EH (cell line): Measurements from ENCODE around the gene UGT1A6.
"Not testable (repeated sequence)": the region's sequence is repeated elsewhere in the genome, so short reads cannot be mapped to it uniquely, and the experiment has no call there.

ENCODE experiments used
- DNase-seq: peaks from one replicate; pipeline ENCODE4 v3.0.0-alpha.2; 2015; ENCODE audit warnings: low read depth

UGT1A6 gene

GRCh38 chr2:233728723-233729301 is 36.1 kb downstream of the UGT1A6 start, which contains the start of gene UGT1A3:
TSS of gene UGT1A3 (plus strand) at chr2:233729042. CDS start at chr2:233729127, 85 bp downstream.
- DNase-seq, result no peak

DNA sequence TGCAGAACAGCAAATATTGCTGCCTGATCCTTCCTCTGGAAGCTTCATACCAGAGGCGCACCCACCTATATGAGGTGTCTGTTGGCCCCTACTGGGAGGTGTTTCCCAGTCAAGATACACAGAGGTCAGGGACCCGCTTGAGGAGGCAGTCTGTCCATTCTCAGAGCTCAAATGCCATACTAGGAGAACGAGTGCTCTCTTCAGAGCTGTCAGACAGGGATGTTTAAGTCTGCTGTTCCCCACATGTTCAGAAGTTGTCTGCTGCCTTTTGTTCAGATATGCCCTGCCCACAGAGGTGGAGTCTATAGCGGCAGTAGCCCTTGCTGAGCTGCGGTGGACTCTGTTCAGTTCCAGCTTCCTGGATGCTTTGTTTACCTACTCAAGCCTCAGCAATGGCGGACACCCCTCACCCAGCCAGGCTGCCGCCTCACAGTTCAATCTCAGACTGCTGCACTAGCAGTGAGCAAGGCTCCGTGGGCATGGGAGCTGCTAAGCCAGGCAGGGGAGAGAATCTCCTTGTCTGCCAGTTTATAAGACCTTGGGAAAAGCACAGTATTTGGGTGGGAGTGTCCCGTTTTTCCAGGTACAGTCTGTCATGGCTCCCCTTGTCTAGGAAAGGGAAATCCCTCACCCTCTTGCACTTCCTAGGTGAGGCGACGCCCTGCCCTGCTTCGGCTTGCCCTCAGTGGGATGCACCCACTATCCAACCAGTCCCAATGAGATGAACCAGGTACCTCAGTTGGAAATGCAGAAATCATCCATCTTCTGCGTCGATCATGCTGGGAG is 44.4 kb downstream of the UGT1A6 start:
- DNase-seq, result not testable (repeated sequence)

DNA sequence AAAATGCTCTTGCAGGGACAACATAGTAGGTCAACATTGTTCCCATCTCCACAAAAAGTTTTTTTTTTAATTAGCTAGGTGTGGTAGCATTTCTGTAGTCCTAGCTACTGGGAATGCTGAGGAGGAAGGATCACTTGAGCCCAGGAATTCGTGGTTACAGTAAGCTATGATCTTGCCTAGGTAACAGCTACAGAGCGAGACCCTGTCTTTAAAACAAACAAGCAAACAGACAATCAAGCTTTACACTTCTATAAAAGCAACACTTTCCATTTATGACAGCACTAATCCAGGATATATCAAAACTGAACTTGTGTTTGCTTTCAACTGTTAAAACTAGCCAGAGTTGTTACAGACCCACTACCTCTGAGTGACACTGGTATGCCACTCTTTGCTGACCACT is 48.2 kb downstream of the UGT1A6 start:
- no peak for DNase-seq

GRCh38 chr2:233743464-233744259 is 51.0 kb downstream of the UGT1A6 start:
- DNase-seq, result no peak

- no peak for DNase-seq
Measured at GRCh38 chr2:233745073-233745755, 52.5 kb downstream of the UGT1A6 start.

GRCh38 chr2:233745838-233746237 is 53.1 kb downstream of the UGT1A6 start:
- DNase-seq, result not testable (repeated sequence)

DNA sequence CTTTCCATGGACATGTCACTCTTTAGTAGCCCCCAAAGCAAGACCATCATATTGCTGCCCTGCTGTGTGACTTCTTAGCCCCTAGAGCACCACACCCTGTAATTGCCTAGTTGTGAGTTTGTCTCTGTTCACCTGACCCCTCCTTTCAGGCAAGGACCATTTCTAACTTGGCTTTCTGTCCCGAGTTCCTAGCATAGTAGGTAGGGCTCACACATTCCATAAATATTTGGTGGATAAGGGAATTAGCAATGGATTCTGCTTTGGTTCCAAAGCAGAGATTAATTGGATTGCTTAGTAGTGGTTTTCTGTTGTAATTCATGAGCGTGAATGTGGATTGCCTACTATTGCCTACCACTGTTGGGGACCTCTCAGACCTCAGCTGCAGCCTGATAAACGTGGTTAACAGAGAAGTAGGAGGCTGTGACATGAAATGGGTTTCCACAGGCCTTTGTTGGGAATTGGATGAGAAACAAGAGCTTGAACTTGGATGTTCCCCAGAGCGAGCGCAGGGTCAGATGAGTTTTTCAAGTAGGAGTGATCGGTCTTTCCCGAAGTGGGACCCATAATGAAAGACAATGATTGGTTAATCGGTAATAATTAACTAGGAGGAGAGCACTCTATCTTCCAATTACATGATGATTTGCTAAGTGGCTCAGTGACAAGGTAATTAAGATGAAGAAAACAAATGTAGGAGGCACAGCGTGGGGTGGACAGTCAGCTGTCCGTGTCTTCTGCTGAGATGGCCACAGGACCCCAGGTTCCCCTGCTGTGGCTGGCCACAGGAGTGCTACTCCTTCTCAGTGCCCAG is 54.0 kb downstream of the UGT1A6 start:
- DNase-seq, result peak; percentile 22

- no peak for DNase-seq
Measured at GRCh38 chr2:233747283-233747544, 54.5 kb downstream of the UGT1A6 start.

- DNase-seq, result not testable (repeated sequence)
Measured at GRCh38 chr2:233750689-233751088, 58.0 kb downstream of the UGT1A6 start.

DNA sequence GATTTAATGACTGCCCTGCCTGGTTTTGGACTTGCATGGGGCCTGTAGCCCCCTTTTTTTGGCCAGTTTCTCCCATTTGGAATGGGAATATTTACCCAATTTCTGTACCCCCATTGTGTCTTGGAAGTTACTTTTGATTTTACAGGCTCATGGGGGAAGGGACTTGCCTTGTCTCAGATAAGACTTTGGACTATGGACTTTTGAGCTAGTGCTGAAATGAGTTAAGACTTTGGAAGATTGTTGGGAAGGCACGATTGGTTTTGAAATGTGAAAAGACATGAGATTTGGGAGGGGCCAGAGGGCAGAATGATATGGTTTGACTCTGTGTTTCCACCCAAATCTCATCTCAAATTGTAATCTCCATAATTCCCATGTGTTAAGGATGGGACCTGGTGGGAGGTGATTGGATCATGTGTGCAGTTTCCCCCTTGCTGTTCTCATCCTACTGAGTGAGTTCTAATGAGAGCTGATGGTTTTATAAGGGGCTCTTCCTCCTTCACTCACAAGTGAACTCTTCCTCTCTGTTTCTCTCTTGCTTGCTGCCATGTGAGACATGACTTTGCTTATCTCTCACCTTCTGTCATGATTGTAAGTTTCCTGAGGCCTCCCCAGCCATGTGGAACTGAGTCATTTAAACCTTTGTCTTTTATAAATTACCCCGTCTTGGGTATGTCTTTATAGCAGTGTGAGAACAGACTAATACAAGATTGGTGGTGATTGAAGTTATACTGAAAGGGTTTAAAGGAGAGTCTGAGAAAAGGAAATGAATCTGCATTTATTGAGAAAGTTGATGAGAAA is 58.7 kb downstream of the UGT1A6 start:
- DNase-seq, result not testable (repeated sequence)

DNA sequence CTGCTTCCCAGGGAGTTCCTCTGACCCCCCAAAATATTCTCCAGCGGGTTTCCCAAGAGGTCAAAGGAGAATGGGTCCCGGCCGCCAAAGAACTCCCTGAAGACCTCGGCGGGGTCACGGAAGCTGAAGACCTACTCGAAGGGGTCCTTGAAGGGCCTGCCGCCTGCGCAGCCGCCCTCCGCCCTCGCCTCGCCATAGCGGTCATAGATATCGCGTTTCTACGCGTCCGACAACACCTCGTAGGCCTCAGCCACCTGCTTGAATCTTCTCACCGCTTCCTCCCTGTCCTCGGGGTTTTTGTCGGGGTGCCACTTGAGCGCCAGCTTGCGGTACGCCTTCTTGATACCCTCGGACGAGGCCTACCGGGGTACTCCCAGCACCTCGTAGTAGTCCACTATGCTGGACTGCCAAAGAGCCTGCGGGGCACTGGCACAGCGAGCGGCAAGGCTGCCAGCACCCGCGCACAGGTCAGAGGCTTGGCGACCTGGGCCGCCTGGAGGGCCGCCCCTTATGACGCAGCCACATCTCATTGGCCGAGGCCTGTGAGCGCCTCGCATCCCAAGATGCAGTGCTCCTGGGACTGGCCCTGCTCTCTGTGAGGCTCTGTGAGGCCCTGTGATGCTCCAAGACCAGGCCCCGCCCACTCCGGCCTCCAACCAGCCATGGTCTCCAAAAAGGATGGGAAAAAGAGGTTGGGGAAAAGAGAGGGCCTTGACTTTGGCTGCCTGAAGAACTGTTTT is 62.4 kb downstream of the UGT1A6 start:
- no peak for DNase-seq

- DNase-seq, result no peak
Measured at GRCh38 chr2:233756429-233757081, 63.9 kb downstream of the UGT1A6 start.

DNA sequence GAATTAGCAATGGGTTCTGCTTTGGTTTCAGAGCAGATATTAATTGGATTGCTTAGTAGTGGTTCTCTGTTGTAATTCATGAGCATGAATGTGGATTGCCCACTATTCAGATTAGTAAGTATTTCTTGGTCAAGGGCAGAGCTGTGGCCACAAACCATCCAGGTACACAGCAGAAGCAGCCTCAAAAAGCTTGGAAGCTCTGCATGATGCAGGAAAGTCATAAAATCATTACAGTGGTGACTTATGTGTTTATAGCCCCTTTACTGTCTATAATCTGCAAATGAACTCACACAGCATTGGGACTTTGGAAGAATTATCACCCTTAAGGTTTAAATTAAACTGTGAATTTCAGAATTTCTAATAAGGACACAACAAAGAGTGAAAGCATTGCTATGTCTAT is 65.5 kb downstream of the UGT1A6 start:
- DNase-seq, result no peak

DNA sequence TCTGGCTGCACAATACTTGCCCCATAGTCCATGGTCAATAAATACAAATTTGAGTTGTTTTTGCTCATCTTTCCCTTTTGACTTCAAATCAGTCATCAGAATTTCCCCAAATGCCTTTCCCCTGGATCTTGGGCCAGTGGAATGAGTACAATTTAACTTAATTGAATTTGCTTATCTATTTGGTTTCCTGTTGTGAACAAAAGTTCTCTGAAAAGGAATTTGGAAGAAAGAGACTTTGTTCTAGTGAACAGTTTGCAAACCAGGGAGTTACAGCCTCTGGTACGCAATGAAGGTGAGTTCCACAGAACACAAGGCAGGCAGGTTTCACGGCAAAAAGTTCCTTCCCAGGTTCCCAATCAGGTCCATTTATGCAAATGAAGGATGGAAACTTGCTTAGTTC is 66.2 kb downstream of the UGT1A6 start:
- peak; percentile 6 for DNase-seq

DNA sequence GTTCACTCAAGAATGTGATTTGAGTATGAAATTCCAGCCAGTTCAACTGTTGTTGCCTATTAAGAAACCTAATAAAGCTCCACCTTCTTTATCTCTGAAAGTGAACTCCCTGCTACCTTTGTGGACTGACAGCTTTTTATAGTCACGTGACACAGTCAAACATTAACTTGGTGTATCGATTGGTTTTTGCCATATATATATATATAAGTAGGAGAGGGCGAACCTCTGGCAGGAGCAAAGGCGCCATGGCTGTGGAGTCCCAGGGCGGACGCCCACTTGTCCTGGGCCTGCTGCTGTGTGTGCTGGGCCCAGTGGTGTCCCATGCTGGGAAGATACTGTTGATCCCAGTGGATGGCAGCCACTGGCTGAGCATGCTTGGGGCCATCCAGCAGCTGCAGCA is 67.4 kb downstream of the UGT1A6 start, which contains the start of gene UGT1A1:
Gene UGT1A1 (plus strand): TSS at position 228 of the 400 bp plus-strand sequence. CDS start 18 bp downstream, at position 246.
- DNase-seq, result no peak

DNA sequence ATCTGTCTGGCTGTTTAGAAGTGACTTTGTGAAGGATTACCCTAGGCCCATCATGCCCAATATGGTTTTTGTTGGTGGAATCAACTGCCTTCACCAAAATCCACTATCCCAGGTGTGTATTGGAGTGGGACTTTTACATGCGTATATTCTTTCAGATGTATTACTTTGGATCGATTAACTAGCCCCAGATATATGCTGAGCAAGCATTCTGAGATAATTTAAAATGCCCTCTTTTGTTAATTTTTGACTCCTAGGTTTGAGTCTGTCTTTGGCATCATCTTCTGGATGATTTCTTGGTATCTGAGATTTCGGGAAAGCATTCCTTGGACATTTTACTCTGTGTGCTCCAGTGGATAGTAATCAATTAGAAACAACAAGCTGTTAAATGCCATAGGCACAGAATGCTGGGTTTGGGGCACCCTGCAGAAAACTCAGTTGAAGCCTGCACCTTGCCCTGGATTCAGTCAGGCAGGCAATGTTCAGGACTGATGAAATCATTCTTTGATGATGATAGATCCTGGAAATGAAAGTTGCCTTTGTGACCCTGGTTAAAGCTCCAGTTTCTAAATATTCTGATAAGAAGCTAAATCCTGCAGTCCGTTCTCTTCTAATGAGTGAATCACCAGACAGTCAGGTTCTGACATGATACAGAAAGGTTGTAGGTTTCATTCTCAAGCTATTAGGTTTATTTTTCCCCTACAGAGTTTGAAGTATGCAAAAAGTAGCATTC is 68.5 kb downstream of the UGT1A6 start:
- DNase-seq, result no peak

- DNase-seq, result peak; percentile 76
Measured at GRCh38 chr2:233764264-233764663, 71.6 kb downstream of the UGT1A6 start.

GRCh38 chr2:233764761-233765160 is 72.1 kb downstream of the UGT1A6 start:
- peak; percentile 18 for DNase-seq

- DNase-seq, result no peak
Measured at GRCh38 chr2:233766416-233766815, 73.7 kb downstream of the UGT1A6 start.
